Measurements from ENCODE around the gene PDIA5.

GRCh38 chr3:123157209-123157597, 90.4 kb downstream of the PDIA5 start:
- TF ChIP-seq CTCF (IDR thresholded peaks at IDR 0.05; ENCODE audit: low read length) (no peak), EZH2 (optimal IDR thresholded peaks at IDR 0.05; ENCODE audit: low read depth, low read length) (no peak), EZH2phosphoT487 (IDR thresholded peaks at IDR 0.05; ENCODE audit: low read length) (no peak)

Data from MM.1S (cell line).